GM12878 (cell line): ENCODE results near the gene NEK7. TPM values are rescaled to one million over a fixed set of nuclear protein-coding genes. Genes with fewer than 3 reads are reported as not detected.

Experiments used
- ATAC-seq: fragments of 200-7000 bp; cut with Tn5 transposase; 3 replicates; pipeline ENCODE4 v1.9.1; 2020; ENCODE audit warnings: mild to moderate bottlenecking, moderate library complexity
- BruUV-seq: library from RNA; stranded (reverse); fragments of 400-500 nt; replicated peaks from 2 replicates; lab custom pipeline; 2021; lab: Mats Ljungman, UMichigan
- CTCF ChIA-PET: fragments of 300-600 bp; sonication (Branson Sonifier 250); formaldehyde crosslinking; extraction: SDS; loops from one replicate; lab custom pipeline; 2021; ENCODE audit warnings: inconsistent platforms; lab: Yijun Ruan, JAX
- POLR2A ChIA-PET: fragments of 350-600 bp; formaldehyde crosslinking; extraction: SDS; loops from one replicate; lab custom pipeline; 2021; ENCODE audit warnings: inconsistent platforms; lab: Charles Lee
- RAD21 ChIA-PET: fragments of 300-600 bp; sonication (Branson Sonifier 250); formaldehyde crosslinking; loops from one replicate; lab custom pipeline; 2023; ENCODE audit warnings: antibody characterized with exemption; ENCODE audit not compliant: unreplicated experiment; lab: Charles Lee
- SMC1A ChIA-PET: fragments of 300-600 bp; sonication (Branson Sonifier 250); formaldehyde crosslinking; loops from one replicate; lab custom pipeline; 2023; ENCODE audit not compliant: unreplicated experiment, uncharacterized antibody; lab: Charles Lee
- DNase-seq: peaks from one replicate; pipeline ENCODE4 v3.0.0-alpha.2; 2011; ENCODE audit warnings: low read depth, low spot score
- FAIRE-seq: peaks from 3 replicates; lab custom pipeline; 2011; peaks lifted over from hg19 to GRCh38; lab: Jason Lieb, UNC
- H2AFZ ChIP-seq: 2 replicates; pipeline ENCODE4 v1.6.0; 2011; ENCODE audit warnings: low read depth, low read length, control low read depth; ENCODE audit not compliant: control insufficient read depth
- H3K27ac ChIP-seq: 2 replicates; pipeline ENCODE4 v1.5.1; 2011; ENCODE audit warnings: control low read depth; ENCODE audit not compliant: control insufficient read depth, insufficient read depth
- H3K27me3 ChIP-seq, 2 experiments: replicated peaks in 1 of 2; 2 replicates each; pipeline versions ENCODE4 v1.6.0 to v1.6.1; 2011; ENCODE audit warnings: low read length in 1 of 2; ENCODE audit not compliant: control insufficient read depth in 2 of 2, insufficient read depth in 2 of 2
- H3K36me3 ChIP-seq, 2 experiments: 2 replicates each; pipeline ENCODE4 v1.5.1; 2011; ENCODE audit warnings: low read length in 1 of 2; ENCODE audit not compliant: control insufficient read depth in 2 of 2, insufficient read depth in 2 of 2
- H3K4me1 ChIP-seq: 2 replicates; pipeline ENCODE4 v1.6.1; 2011; ENCODE audit warnings: mild to moderate bottlenecking, low read length, moderate library complexity, mixed read lengths; ENCODE audit not compliant: control insufficient read depth, insufficient read depth
- H3K4me2 ChIP-seq: 2 replicates; pipeline ENCODE4 v1.6.0; 2011; ENCODE audit warnings: control low read depth; ENCODE audit not compliant: control insufficient read depth, insufficient read depth
- H3K4me3 ChIP-seq: fragments of 200-600 bp; sonication (generic); 2 replicates; pipeline ENCODE4 v1.5.1; 2016
- H3K79me2 ChIP-seq: 2 replicates; pipeline ENCODE4 v1.6.0; 2011; ENCODE audit warnings: low read length; ENCODE audit not compliant: control insufficient read depth, insufficient read depth
- H3K9ac ChIP-seq: 2 replicates; pipeline ENCODE4 v1.8.0; 2011; ENCODE audit warnings: low read length, control low read depth, mixed read lengths; ENCODE audit not compliant: control insufficient read depth, insufficient read depth
- H3K9me3 ChIP-seq: replicated peaks from 3 replicates; pipeline ENCODE4 v1.5.1; 2011; ENCODE audit warnings: mild to moderate bottlenecking, low read length; ENCODE audit not compliant: control insufficient read depth, insufficient read depth
- H4K20me1 ChIP-seq: 2 replicates; pipeline ENCODE4 v1.6.0; 2011; ENCODE audit not compliant: control insufficient read depth, insufficient read depth
- CEBPZ ChIP-seq: fragments of 150-350 bp; IDR thresholded peaks from 2 replicates; pipeline ENCODE4 v1.6.1; 2016; ENCODE audit warnings: low read depth, low read length
- MTA3 ChIP-seq: IDR thresholded peaks from 2 replicates; pipeline ENCODE4 v1.6.1; 2012; ENCODE audit warnings: low read length, inconsistent platforms, borderline replicate concordance
- POLR2AphosphoS2 ChIP-seq: IDR thresholded peaks from 2 replicates; pipeline ENCODE4 v1.6.1; 2011; ENCODE audit warnings: low read depth, mild to moderate bottlenecking, low read length, improper control_type of control experiment, moderate library complexity
- RB1 ChIP-seq: fragments of 450-650 bp; formaldehyde crosslinking; IDR thresholded peaks from 2 replicates; pipeline ENCODE4 v1.6.1; 2017; ENCODE audit warnings: mild to moderate bottlenecking, borderline replicate concordance
- STAT3 ChIP-seq: IDR thresholded peaks from 2 replicates; pipeline ENCODE4 v1.6.1; 2011; ENCODE audit warnings: low read depth, low read length, improper control_type of control experiment
- USF2 ChIP-seq: IDR thresholded peaks from 2 replicates; pipeline ENCODE4 v1.6.1; 2011; ENCODE audit warnings: low read depth, low read length, improper control_type of control experiment, borderline replicate concordance
- ZNF384 ChIP-seq: IDR thresholded peaks from 2 replicates; pipeline ENCODE4 v1.6.1; 2012; ENCODE audit warnings: low read depth, mild to moderate bottlenecking, low read length, improper control_type of control experiment, borderline replicate concordance
- WGBS: methylation state at CpG from one replicate; pipeline ENCODE4 v1.1.6; 2016; ENCODE audit warnings: low lambda C conversion rate; ENCODE audit not compliant: insufficient replicate concordance, insufficient coverage; ENCODE audit errors: missing lambda C conversion rate; 5-methylcytosine and 5-hydroxymethylcytosine counted together
- in situ Hi-C: fragments of 300-500 bp; cut with MboI; formaldehyde crosslinking; loops from 9 replicates; pipeline ENCODE4 v1.14.3; 2018; ENCODE audit warnings: mixed read lengths
- intact Hi-C: fragments of 100-400 bp; cut with micrococcal nuclease; formaldehyde crosslinking; loops from one replicate; pipeline ENCODE4 v1.14.2; 2022; ENCODE audit not compliant: unreplicated experiment
- polyA plus RNA-seq, 11 experiments: library from polyadenylated mRNA; depleted of rRNA in 4 of 11; unstranded in 6 of 11; stranded (reverse) in 5 of 11; fragments of >200 nt; fragmentation: Nextera tagmentation in 4 of 11; fragmentation: Illumina TruSeq in 1 of 11; extraction: Ambion mirVana in 4 of 11; extraction: Trizol in 1 of 11; gene quantifications; 1 replicate in 1 of 11; 2 replicates in 10 of 11; pipeline versions ENCODE4 v1.2.1 to v1.2.3, GENCODE V29; 2011 to 2016; ENCODE audit warnings: inconsistent platforms in 2 of 11, missing spikeins in 2 of 11, low read depth in 1 of 11
- total RNA-seq, 4 experiments: library from RNA; depleted of rRNA in 3 of 4; stranded (reverse); fragments of >200 nt in 3 of 4; fragmentation: Illumina TruSeq in 1 of 4; extraction: Trizol in 1 of 4; gene quantifications; 2 replicates each; pipeline versions ENCODE4 v1.2.1 to v1.2.3, GENCODE V29; 2013 to 2021

The NEK7 gene
- total and polyA plus RNA-seq, 10 of the 15 experiments (the other 5 are each of a cell fraction or from before 2014, with no cell fraction given) = 9.4 to 77.7 (median 24.0) TPM

GRCh38 chr1:198205016-198205684 is 48.4 kb downstream of the NEK7 start:
- no peak for ATAC-seq
- H3K9ac ChIP-seq = no peak overlapping the region
- no peaks in the 10 kb centered on the region for H4K20me1 ChIP-seq
- no peak overlapping the region for H3K4me3 ChIP-seq
- intact Hi-C loops = loop anchor here (10.0 kb wide), 1 partner anchor 260 kb away; no protein-coding TSS in a partner anchor
- no peak overlapping the region for H3K27ac ChIP-seq
- H3K79me2 ChIP-seq = peaks cover 3% of the 10 kb centered on the region
- in situ Hi-C loops = no loop called here
- peaks cover 7% of the 10 kb centered on the region for H3K4me1 ChIP-seq
- WGBS = 100% methylated on average over 5 of the region's 5 CpGs
- ChIA-PET RAD21 (no interaction called here), CTCF (interaction anchor here (1.0 kb wide), 1 partner anchor 40 kb away, joined by 4 read pairs; no protein-coding TSS in a partner anchor), POLR2A (no interaction called here), SMC1A (interaction anchor here (0.9 kb wide), 1 partner anchor 32 kb away, joined by 3 read pairs; no protein-coding TSS in a partner anchor)
- no peaks in the 10 kb centered on the region for H3K27me3 ChIP-seq
- TF ChIP-seq ZNF384 = no peak
- TF ChIP-seq USF2 = no peak
- TF ChIP-seq MTA3 = no peak
- no peak for TF ChIP-seq CEBPZ
- TF ChIP-seq POLR2AphosphoS2 = no peak
- no peak for TF ChIP-seq RB1
- no peak for TF ChIP-seq STAT3
- no TSS peak for BruUV-seq
- no peak overlapping the region for H3K4me2 ChIP-seq
- H3K36me3 ChIP-seq = no peaks in the 10 kb centered on the region; a peak in 1 of 4 replicates
- DNase-seq = no peak
- no peaks in the 10 kb centered on the region; the same call in 2 of the 3 replicates for H3K9me3 ChIP-seq
- FAIRE-seq = no peak
- H2AFZ ChIP-seq = no peak overlapping the region
